ENCODE data around the gene LCP1.

Gene LCP1

DNA sequence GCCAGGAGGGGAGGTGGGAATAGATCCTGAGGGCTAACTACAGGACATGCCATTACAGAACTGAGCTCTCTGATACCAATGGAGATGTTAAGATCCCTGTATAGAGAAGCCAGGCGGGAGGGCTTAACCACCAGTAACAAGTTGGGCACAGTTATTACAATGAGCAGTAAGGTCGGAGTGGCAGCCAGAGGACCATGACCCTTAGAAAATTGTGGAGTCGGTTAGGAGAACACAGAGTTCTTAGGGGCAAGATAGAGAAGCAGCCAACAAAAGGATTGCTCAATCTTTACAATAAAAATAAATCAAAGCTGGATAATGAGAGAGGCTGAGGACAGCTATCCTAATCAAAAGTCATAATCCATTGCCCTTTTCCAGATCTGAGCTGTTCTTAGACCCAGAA, 87.5 kb downstream of the LCP1 start:
- no peak for DNase-seq

DNA sequence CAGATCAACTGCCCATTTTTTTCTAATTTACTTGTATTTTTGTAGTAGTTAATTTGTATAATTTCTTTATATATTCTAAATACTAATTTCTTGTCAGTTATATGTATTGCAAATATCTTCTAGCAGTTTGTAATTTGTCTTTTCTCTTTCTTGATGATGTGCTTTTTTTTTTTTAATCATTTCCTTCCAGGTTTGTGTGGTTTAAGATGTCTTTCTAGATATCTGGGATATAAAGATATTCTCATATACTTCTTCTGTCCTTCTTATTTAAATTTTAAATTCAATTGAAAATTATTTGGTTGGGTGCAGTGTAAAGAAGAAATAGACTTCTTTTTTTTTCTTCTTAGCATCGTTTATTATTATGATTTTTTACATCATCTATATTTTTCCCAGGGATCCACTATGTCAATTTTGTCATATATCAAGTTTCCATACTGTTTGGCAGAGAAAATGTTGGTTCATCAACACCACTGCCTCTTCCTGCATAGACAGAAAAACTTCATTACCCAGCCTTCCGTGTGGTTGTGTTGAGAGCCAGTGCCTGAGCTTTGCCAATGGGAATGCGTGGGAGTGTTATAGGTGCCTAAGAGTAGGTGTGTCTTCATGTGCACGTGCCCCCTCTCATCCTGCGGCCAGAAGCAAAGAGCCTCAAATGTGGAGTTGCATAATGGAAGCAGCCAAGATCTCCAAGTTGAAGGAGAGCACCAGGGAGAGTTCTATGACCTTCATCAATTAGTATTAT, 93.0 kb downstream of the LCP1 start:
- no peak for DNase-seq

DNA sequence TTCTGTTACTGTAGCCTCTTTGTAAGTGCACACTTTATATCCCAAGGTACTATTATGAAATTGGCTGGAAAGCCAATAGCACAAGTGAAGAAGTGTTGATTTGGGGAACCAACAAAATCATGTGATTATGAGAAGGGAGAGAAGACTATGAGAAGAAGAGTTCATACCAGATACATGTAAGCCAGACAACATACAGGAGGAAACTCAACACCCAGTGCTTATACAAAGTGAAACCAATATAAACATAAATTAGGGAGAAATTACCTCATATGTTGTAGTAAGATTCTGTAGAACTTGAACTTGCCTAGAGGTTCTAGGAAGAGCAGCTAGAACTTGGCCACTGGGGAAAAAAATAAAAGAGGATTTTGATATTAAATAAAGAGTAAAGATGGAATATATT, 94.5 kb downstream of the LCP1 start:
- no peak for DNase-seq

DNA sequence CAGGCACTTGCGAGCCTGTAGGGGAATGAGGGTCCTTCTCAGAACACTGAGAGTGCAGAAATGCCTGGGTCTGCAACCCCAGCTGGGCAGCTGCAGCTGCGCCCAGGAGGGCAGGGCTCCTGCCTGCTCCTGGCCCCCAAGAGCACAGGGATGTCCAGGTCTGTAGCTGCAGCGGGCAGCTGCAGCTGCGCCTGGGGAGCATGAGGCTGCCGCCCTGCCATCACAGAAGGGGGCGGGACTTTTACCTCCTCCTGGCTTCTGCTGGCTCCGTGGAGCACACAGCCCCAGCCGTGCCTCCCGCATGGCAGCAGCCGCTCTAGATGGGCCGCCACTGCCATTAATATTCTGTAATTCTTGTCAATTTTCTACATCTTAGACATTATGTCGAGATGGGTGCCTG, 95.0 kb downstream of the LCP1 start:
- no peak for DNase-seq

DNA sequence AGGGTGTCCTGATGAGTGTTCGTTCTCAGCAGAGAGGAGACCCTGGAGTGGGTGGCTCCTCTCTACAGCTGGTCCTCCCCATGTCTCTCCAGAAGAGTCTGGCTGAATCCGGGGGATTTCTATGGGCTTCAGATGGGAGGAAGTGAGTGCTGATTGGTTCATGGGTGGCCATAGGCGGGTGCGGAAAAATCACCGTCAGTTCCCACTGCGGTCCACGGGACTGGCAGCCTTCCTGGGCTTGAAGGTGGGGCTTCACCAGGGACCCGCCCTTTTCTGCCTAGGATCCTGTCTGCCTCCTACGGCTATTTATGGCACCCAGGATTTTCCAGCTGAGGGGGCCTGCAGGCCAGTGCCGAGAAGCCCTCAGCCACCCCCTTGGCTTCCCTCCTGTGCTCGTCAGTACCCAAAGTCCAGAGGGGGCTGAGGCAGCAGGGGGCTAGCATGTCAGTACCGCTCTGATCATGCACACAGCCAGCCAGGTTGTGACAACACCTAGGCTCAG, 95.5 kb downstream of the LCP1 start:
- DNase-seq = no peak

DNA sequence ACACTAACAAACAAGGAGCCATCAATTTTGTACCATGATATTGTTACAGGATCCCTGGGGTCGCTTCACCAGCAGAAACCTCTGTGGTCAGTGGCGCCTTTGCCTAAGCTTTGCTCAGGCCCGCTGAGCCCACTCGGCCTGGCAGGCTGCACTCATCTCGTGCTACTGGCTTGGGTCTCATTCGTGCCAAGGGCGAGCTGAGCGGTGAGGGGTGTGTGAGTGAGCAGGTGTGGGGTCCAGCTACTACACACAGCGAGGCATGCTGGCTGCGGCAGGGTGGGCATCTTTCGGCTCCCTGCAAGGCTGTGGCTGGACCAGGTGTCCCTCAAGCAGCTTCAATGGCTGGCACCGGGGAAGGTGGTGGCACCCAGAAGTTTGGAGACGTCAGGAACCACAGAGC, 96.2 kb downstream of the LCP1 start:
- no peak for DNase-seq

DNA sequence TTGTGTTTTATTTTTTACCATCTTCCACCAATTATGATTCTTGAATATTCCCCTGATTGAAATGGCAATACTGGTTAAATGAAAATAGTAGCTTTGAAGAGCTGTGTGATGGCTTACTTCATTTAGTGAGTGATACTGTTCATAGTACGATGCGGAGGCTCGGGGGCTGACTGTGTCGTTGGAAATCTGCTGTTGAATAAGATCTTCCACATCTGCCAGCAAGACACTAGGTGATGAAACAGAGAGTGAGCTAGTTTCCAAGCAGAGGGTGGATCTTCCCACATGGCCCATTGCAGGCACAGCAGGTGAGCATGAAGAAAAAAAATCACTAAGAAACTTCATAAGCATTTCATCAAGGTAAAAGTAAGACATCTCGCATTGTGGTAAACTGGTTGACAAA, 99.7 kb downstream of the LCP1 start:
- no peak for DNase-seq

DNA sequence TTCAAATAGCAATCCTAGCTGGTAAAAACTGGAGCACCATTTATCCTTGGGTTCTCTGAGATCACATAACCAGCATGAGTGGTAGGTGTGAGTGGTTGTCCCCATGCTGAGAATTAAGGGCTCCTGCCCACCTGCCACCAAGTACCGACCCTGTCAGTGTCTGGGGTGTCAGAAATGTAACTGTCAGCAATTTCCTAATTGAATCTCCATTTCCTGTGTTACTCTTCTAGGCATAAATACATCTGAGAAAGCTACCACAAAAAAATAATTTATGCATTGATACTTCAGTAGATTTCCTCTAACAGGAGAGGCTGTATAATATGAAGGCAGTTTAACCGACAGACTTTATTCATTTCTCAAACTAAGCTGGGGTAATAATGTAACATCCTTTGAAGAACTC, 102.2 kb downstream of the LCP1 start:
- DNase-seq = no peak

DNA sequence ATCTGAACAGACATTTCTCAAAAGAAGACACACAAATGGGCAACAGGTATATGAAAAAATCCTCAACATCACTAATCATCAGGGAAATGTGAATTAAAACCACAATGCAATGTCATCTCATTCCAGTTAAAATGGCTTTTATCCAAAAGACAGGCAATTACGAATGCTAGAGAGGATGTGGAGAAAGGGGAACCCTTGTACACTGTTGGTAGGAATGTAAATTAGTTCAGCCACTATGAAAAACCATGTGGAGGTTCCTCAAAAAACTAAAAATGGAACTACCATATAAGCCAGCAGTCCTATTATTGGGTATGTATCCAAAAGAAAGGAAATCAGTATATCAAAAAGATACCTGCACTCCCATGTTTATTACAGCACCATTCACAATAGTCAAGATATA, 104.7 kb downstream of the LCP1 start:
- no peak for DNase-seq

DNA sequence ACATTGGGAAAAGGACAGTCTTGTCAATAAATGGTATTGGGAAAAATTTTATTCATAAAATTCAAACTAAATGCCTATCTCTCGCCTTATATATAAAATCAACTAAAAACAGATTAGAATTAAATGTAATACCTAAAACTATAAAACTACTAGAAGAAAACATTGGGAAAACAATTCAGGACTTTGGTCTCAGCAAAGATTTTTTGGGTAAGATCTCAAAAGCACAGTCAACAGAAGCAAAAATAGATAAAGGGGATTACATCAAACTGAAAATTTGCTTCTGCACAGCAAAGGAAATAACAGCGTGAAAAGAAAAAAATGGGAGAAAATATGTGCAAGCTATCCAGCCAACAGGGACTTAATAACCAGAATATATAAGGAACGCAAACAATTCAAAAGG, 105.2 kb downstream of the LCP1 start:
- no peak for DNase-seq
